DND-41 (cell line): ENCODE data around the gene PIM1.

ENCODE experiments used
- ATAC-seq: fragments of 200-7000 bp; cut with Tn5 transposase; 3 replicates; pipeline ENCODE4 v1.9.1; 2021; ENCODE audit warnings: low read depth; ENCODE audit not compliant: insufficient read depth
- DNase-seq: peaks from one replicate; pipeline ENCODE4 v3.0.0-alpha.2; 2020
- H2AFZ ChIP-seq: 2 replicates; pipeline ENCODE4 v1.6.0; 2012; ENCODE audit warnings: low read depth, low read length
- H3K27ac ChIP-seq: 2 replicates; pipeline ENCODE4 v1.5.1; 2012; ENCODE audit warnings: low read length, inconsistent platforms
- H3K27me3 ChIP-seq: fragments of 200-600 bp; sonication (generic); 2 replicates; pipeline ENCODE4 v1.6.0; 2012; ENCODE audit warnings: low read length, mild to moderate bottlenecking, inconsistent platforms; ENCODE audit not compliant: insufficient read depth, poor library complexity
- H3K36me3 ChIP-seq: 2 replicates; pipeline ENCODE4 v1.5.1; 2012; ENCODE audit warnings: low read length, inconsistent platforms; ENCODE audit not compliant: insufficient read depth
- H3K4me1 ChIP-seq: 2 replicates; pipeline ENCODE4 v1.5.1; 2012; ENCODE audit warnings: mild to moderate bottlenecking, low read length; ENCODE audit not compliant: insufficient read depth
- H3K4me2 ChIP-seq: 2 replicates; pipeline ENCODE4 v1.6.0; 2012; ENCODE audit warnings: mild to moderate bottlenecking, moderate library complexity, low read length, inconsistent platforms; ENCODE audit not compliant: insufficient read depth
- H3K4me3 ChIP-seq, 2 experiments: fragments of 200-600 bp in 1 of 2; shearing (Covaris generic) in 1 of 2; 2 replicates each; pipeline ENCODE4 v1.5.1; 2012 to 2016; ENCODE audit warnings: inconsistent platforms in 2 of 2, low read length in 2 of 2, mild to moderate bottlenecking in 2 of 2, low read depth in 1 of 2, moderate library complexity in 1 of 2
- H3K79me2 ChIP-seq: 2 replicates; pipeline ENCODE4 v1.6.0; 2012; ENCODE audit warnings: low read length, inconsistent platforms; ENCODE audit not compliant: insufficient read depth
- H3K9ac ChIP-seq: 2 replicates; pipeline ENCODE4 v1.6.0; 2012; ENCODE audit warnings: low read depth, mild to moderate bottlenecking, inconsistent platforms, low read length, moderate library complexity
- H3K9me3 ChIP-seq: 2 replicates; pipeline ENCODE4 v1.5.1; 2012; ENCODE audit warnings: low read length, moderate library complexity, mild to moderate bottlenecking, inconsistent platforms; ENCODE audit not compliant: insufficient read depth, severe bottlenecking
- H4K20me1 ChIP-seq: 2 replicates; pipeline ENCODE4 v1.6.0; 2012; ENCODE audit warnings: low read length; ENCODE audit not compliant: insufficient read depth
- CTCF ChIP-seq: IDR thresholded peaks from 2 replicates; pipeline ENCODE4 v1.5.1; 2012; ENCODE audit warnings: borderline replicate concordance, low read length, moderate library complexity, mild to moderate bottlenecking; ENCODE audit not compliant: poor library complexity, severe bottlenecking; ENCODE audit errors: extremely low read depth
- EZH2 ChIP-seq: IDR thresholded peaks from 3 replicates; pipeline ENCODE4 v1.6.1; 2012; ENCODE audit warnings: borderline replicate concordance, low read depth, mild to moderate bottlenecking, moderate library complexity, low read length, inconsistent platforms; ENCODE audit not compliant: severe bottlenecking

PIM1 gene

GRCh38 chr6:37136821-37137200, 33.1 kb upstream of the PIM1 start:
- ATAC-seq (no peak), DNase-seq (no peak)
- H3K4me3 ChIP-seq, result no peak overlapping the region
- no peaks in the 10 kb centered on the region for H3K4me1 ChIP-seq
- no peak overlapping the region for H3K27ac ChIP-seq
- no peaks in the 10 kb centered on the region for H3K27me3 ChIP-seq
- H3K9ac ChIP-seq, result no peak overlapping the region
- no peaks in the 10 kb centered on the region for H3K79me2 ChIP-seq
- H3K36me3 ChIP-seq, result no peaks in the 10 kb centered on the region
- TF ChIP-seq EZH2, result no peak
- no peak for TF ChIP-seq CTCF
- no peak overlapping the region for H3K4me2 ChIP-seq
- no peak overlapping the region for H2AFZ ChIP-seq
- no peaks in the 10 kb centered on the region for H3K9me3 ChIP-seq
- H4K20me1 ChIP-seq, result no peaks in the 10 kb centered on the region

- Histone ChIP-seq H3K4me1 (no peaks in the 10 kb centered on the region), H3K4me2 (no peak overlapping the region), H3K27me3 (no peaks in the 10 kb centered on the region), H3K79me2 (no peaks in the 10 kb centered on the region), H2AFZ (no peak overlapping the region), H3K4me3 (no peak overlapping the region), H3K9me3 (no peaks in the 10 kb centered on the region), H3K9ac (no peak overlapping the region), H4K20me1 (no peaks in the 10 kb centered on the region), H3K36me3 (no peaks in the 10 kb centered on the region), H3K27ac (no peak overlapping the region)
- TF ChIP-seq EZH2, result no peak
- TF ChIP-seq CTCF, result no peak
- ATAC-seq (no peak), DNase-seq (no peak)
These were observed 32.5 kb upstream of the PIM1 start for GRCh38 chr6:37137201-37138090.

GRCh38 chr6:37138856-37139229, 31.1 kb upstream of the PIM1 start:
- H2AFZ ChIP-seq, result no peak overlapping the region
- no peak overlapping the region for H3K4me3 ChIP-seq
- H3K27me3 ChIP-seq, result no peaks in the 10 kb centered on the region
- no peaks in the 10 kb centered on the region for H3K36me3 ChIP-seq
- no peaks in the 10 kb centered on the region for H4K20me1 ChIP-seq
- no peak for DNase-seq
- no peak for ATAC-seq
- no peak overlapping the region for H3K27ac ChIP-seq
- TF ChIP-seq EZH2 (no peak), CTCF (no peak)
- no peaks in the 10 kb centered on the region for H3K79me2 ChIP-seq
- H3K9me3 ChIP-seq, result no peaks in the 10 kb centered on the region
- no peak overlapping the region for H3K4me2 ChIP-seq
- H3K4me1 ChIP-seq, result no peaks in the 10 kb centered on the region
- no peak overlapping the region for H3K9ac ChIP-seq
